Tibial artery (tissue), 4 donors: Measurements from ENCODE around the gene NKX6-2.

Experiments used
- DNase-seq, 2 donors: peaks; one replicate each; pipeline ENCODE4 v3.0.0-alpha.2; 2019
- H3K27ac ChIP-seq, 2 donors: fragments of 200-600 bp; sonication (generic) in 1 of 2; 1 replicate in 1 of 2; 2 replicates in 1 of 2; pipeline ENCODE4 v1.5.1; 2018 to 2019; ENCODE audit warnings: mild to moderate bottlenecking in 1 of 2
- H3K27me3 ChIP-seq, 2 donors: fragments of 200-600 bp; sonication (generic) in 1 of 2; one replicate each; pipeline versions ENCODE4 v1.5.1 to v1.6.0; 2016 to 2019
- H3K36me3 ChIP-seq, 3 donors: fragments of 200-600 bp; sonication (generic) in 2 of 3; one replicate each; pipeline ENCODE4 v1.5.1; 2016 to 2019; ENCODE audit warnings: mild to moderate bottlenecking in 2 of 3
- H3K4me1 ChIP-seq, 4 donors: fragments of 200-600 bp; sonication (generic) in 2 of 4; 1 replicate in 3 of 4; 2 replicates in 1 of 4; pipeline ENCODE4 v1.5.1; 2016 to 2019
- H3K4me3 ChIP-seq, 2 donors: fragments of 200-600 bp; sonication (generic) in 1 of 2; 1 replicate in 1 of 2; 2 replicates in 1 of 2; pipeline ENCODE4 v1.5.1; 2018 to 2019; ENCODE audit warnings: mild to moderate bottlenecking in 2 of 2
- H3K9me3 ChIP-seq, 3 donors: fragments of 200-600 bp; sonication (generic) in 1 of 3; one replicate each; pipeline ENCODE4 v1.5.1; 2016 to 2019
- intact Hi-C: fragments of 100-400 bp; cut with DNase I; formaldehyde crosslinking; loops from one replicate; pipeline ENCODE4 v1.15.0; 2023; ENCODE audit warnings: low total_unique reads
- TF ChIP-seq, protein P1 (sequence below), 2 experiments: fragments of 200-600 bp in 1 of 2; fragments of 450-650 bp in 1 of 2; IDR thresholded peaks; one replicate each; pipeline ENCODE4 v1.5.1; 2017 to 2019; ENCODE audit warnings: antibody characterized with exemption in 2 of 2, mild to moderate bottlenecking in 1 of 2, moderate library complexity in 1 of 2

Gene NKX6-2

DNA sequence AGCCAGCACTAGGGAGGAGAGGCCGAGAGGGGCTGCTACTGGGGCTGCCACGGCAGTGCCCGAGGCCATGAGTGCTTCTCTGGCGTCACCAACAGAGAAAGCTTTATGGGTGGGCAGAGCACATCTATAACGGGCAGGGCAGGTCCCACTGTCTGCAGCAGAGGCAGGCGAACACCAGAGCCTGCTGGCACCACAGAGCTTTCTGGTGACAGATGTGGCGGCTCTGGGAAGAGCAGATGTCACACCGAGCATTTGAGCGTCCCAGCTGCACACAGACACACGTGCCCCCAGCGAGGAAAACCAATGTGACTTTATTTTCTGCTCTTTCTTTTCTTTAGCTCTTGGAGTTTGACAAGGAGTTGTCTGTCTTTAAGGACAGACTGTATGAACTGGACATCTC lies 20.5 kb downstream of the NKX6-2 start:
- no peak for DNase-seq
- Histone ChIP-seq H3K27ac (no peak overlapping the region), H3K9me3 (no peaks in the 10 kb centered on the region), H3K4me3 (no peak overlapping the region), H3K36me3 (peaks cover 37 to 75% (median 71%) of the 10 kb centered on the region in 3 donors), H3K4me1 (no peaks in the 10 kb centered on the region), H3K27me3 (no peaks in the 10 kb centered on the region)
- intact Hi-C loops, result no loop called here
- TF ChIP-seq, protein P1, sequence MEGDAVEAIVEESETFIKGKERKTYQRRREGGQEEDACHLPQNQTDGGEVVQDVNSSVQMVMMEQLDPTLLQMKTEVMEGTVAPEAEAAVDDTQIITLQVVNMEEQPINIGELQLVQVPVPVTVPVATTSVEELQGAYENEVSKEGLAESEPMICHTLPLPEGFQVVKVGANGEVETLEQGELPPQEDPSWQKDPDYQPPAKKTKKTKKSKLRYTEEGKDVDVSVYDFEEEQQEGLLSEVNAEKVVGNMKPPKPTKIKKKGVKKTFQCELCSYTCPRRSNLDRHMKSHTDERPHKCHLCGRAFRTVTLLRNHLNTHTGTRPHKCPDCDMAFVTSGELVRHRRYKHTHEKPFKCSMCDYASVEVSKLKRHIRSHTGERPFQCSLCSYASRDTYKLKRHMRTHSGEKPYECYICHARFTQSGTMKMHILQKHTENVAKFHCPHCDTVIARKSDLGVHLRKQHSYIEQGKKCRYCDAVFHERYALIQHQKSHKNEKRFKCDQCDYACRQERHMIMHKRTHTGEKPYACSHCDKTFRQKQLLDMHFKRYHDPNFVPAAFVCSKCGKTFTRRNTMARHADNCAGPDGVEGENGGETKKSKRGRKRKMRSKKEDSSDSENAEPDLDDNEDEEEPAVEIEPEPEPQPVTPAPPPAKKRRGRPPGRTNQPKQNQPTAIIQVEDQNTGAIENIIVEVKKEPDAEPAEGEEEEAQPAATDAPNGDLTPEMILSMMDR (IDR thresholded peaks at IDR 0.05), result no peak

DNA sequence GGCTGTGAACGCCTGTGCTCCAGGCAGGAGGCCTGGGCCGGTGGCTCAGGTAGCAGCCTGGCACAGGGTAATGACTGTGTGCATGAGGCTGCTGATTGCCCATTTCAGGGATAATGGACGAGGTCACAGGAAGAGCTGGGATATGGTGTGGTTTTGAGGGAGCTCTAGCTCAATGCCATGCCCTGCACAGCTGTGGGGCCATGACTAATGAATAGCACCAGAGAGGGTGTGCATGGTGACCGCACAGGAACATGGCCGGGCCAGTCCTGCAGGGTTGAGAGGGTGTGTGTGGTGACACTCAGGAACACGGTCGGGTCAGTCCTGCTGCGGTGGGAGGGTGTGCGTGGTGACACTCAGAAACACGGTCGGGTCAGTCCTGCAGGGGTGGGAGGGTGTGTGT lies 21.8 kb downstream of the NKX6-2 start:
- Histone ChIP-seq H3K36me3 (peaks cover 34 to 75% (median 73%) of the 10 kb centered on the region in 3 donors), H3K4me3 (no peak overlapping the region), H3K27ac (no peak overlapping the region), H3K27me3 (no peaks in the 10 kb centered on the region), H3K9me3 (no peaks in the 10 kb centered on the region), H3K4me1 (no peaks in the 10 kb centered on the region)
- intact Hi-C loops, result no loop called here
- TF ChIP-seq, protein P1 (IDR thresholded peaks at IDR 0.05), result no peak
- DNase-seq, result no peak

DNA sequence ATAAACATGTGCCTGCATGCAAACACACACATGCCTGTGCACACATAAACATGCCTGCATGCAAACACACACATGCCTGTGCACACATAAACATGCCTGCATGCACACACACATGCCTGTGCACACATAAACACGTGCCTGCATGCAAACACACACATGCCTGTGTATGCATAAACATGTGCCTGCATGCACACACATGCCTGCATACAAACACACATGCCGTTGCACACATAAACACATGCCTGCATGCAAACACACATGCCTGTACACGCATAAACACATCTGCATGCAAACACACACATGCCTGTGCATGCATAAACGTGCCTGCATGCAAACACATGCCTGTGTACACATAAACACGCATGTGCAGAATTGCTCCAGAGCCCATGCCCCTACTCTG lies 22.4 kb downstream of the NKX6-2 start:
- no peak overlapping the region for H3K4me3 ChIP-seq
- H3K27me3 ChIP-seq, result no peaks in the 10 kb centered on the region
- no peak for DNase-seq
- peaks cover 32 to 75% (median 73%) of the 10 kb centered on the region in 3 donors for H3K36me3 ChIP-seq
- H3K9me3 ChIP-seq, result no peaks in the 10 kb centered on the region
- no peak overlapping the region for H3K27ac ChIP-seq
- TF ChIP-seq, protein P1 (IDR thresholded peaks at IDR 0.05), result no peak
- H3K4me1 ChIP-seq, result no peaks in the 10 kb centered on the region
- intact Hi-C loops, result no loop called here

DNA sequence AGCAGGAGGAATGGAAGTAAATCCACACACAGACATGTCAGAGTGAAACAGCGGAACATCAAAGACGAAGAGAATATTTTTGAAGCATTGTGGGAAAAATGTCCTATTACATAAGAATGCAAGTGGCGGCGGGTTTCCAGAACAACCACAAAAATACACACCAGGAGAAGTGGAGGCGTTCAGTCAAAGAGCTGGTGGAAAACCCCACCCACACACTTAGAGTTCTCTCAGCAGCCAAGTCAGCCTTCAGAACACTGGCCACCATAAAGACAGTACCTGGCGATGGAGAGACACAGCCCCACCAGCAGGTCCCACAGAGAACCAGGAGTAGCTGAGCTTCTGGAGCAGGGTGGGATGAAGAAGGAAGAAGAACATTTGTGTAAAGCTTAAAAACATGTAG lies 23.7 kb downstream of the NKX6-2 start:
- Histone ChIP-seq H3K27ac (no peak overlapping the region), H3K4me3 (no peak overlapping the region), H3K4me1 (no peaks in the 10 kb centered on the region), H3K27me3 (no peaks in the 10 kb centered on the region), H3K36me3 (peaks cover 30 to 73% (median 73%) of the 10 kb centered on the region in 3 donors), H3K9me3 (no peaks in the 10 kb centered on the region)
- TF ChIP-seq, protein P1 (IDR thresholded peaks at IDR 0.05), result no peak
- no peak for DNase-seq
- intact Hi-C loops, result no loop called here

DNA sequence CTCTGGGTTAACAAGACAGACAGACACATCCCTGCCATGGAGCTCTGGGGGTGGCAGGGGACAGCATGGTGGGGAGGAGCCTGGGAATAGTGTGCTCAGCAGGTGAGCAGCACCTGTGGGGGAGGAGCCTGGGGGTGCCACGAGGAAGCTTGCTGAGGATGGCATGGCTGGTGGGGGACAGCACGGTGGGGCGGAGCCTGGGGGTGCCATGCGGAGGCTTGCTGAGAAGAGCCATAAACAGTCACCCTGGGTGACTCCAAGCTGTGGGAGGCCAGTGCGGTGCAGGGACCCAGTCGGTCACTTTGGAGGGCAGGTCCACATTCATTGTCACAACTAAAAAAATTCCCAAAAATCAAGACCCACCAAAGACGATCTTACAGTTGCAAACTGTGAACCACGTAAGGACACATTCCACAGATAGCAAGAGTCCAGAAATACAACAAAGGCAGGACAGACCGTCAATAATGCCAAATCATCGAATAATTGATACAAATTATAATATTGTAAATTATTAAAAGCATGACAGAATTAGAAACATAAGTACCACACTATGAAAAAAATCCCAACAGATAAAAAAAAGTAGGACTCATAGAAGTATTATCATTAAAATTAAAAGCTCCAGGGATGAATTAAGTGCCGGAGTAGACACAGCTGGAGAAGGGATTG lies 24.4 kb downstream of the NKX6-2 start:
- Histone ChIP-seq H3K27me3 (no peaks in the 10 kb centered on the region), H3K27ac (no peak overlapping the region), H3K4me3 (no peak overlapping the region), H3K36me3 (peaks cover 34 to 76% (median 76%) of the 10 kb centered on the region in 3 donors), H3K9me3 (no peaks in the 10 kb centered on the region), H3K4me1 (no peaks in the 10 kb centered on the region)
- TF ChIP-seq, protein P1 (IDR thresholded peaks at IDR 0.05), result no peak
- intact Hi-C loops, result no loop called here
- no peak for DNase-seq
